Keratinocyte (primary cell): ENCODE results near the gene UPF3A. TPM values are rescaled to one million over a fixed set of nuclear protein-coding genes. Genes with fewer than 3 reads are reported as not detected.

Experiments used
- DNase-seq: peaks from one replicate; pipeline ENCODE4 v3.0.0-alpha.2; 2011; ENCODE audit warnings: low read depth, missing footprints, low spot score
- FAIRE-seq: peaks from 2 replicates; lab custom pipeline; 2011; peaks lifted over from hg19 to GRCh38; lab: Jason Lieb, UNC
- H2AFZ ChIP-seq: 2 replicates; pipeline ENCODE4 v1.6.0; 2012; ENCODE audit warnings: low read length, control low read depth, inconsistent platforms; ENCODE audit not compliant: control insufficient read depth
- H3K27ac ChIP-seq: 2 replicates; pipeline ENCODE4 v1.5.1; 2011; ENCODE audit warnings: low read length; ENCODE audit not compliant: control insufficient read depth, insufficient read depth
- H3K27me3 ChIP-seq: 3 replicates; pipeline ENCODE4 v1.6.0; 2011; ENCODE audit warnings: low read length; ENCODE audit not compliant: control insufficient read depth, insufficient read depth; ENCODE audit errors: extremely low read depth
- H3K36me3 ChIP-seq, 2 experiments: 2 replicates in 1 of 2; 3 replicates in 1 of 2; pipeline ENCODE4 v1.5.1; 2011; ENCODE audit warnings: low read length in 2 of 2, mild to moderate bottlenecking in 1 of 2; ENCODE audit not compliant: control insufficient read depth in 2 of 2, insufficient read depth in 2 of 2; ENCODE audit errors: extremely low read depth in 1 of 2
- H3K4me1 ChIP-seq: 3 replicates; pipeline ENCODE4 v1.5.1; 2011; ENCODE audit warnings: low read length; ENCODE audit not compliant: control insufficient read depth, insufficient read depth; ENCODE audit errors: extremely low read depth
- H3K4me2 ChIP-seq: 3 replicates; pipeline ENCODE4 v1.6.0; 2011; ENCODE audit warnings: low read depth, low read length; ENCODE audit not compliant: control insufficient read depth, insufficient read depth; ENCODE audit errors: extremely low read depth
- H3K4me3 ChIP-seq, 3 experiments: fragments of 200-600 bp in 1 of 3; sonication (generic) in 1 of 3; 2 replicates in 2 of 3; 3 replicates in 1 of 3; pipeline ENCODE4 v1.5.1; 2011 to 2016; ENCODE audit warnings: low read length in 3 of 3, mild to moderate bottlenecking in 3 of 3, control low read depth in 2 of 3, inconsistent platforms in 1 of 3, low read depth in 1 of 3, mixed read lengths in 1 of 3, mixed run types in 1 of 3, moderate library complexity in 1 of 3; ENCODE audit not compliant: control insufficient read depth in 2 of 3, insufficient read depth in 2 of 3; ENCODE audit errors: extremely low read depth in 1 of 3
- H3K79me2 ChIP-seq: 2 replicates; pipeline ENCODE4 v1.6.0; 2012; ENCODE audit warnings: low read length; ENCODE audit not compliant: control insufficient read depth, insufficient read depth
- H3K9ac ChIP-seq: 3 replicates; pipeline ENCODE4 v1.6.0; 2011; ENCODE audit warnings: low read length; ENCODE audit not compliant: control insufficient read depth, insufficient read depth; ENCODE audit errors: extremely low read depth
- H3K9me1 ChIP-seq: 3 replicates; pipeline ENCODE4 v1.6.0; 2011; ENCODE audit warnings: low read length; ENCODE audit not compliant: control insufficient read depth, insufficient read depth; ENCODE audit errors: extremely low read depth
- H3K9me3 ChIP-seq: 2 replicates; pipeline ENCODE4 v1.5.1; 2012; ENCODE audit warnings: low read depth, low read length; ENCODE audit not compliant: control insufficient read depth
- H4K20me1 ChIP-seq: 3 replicates; pipeline ENCODE4 v1.6.0; 2011; ENCODE audit warnings: low read length; ENCODE audit not compliant: control insufficient read depth, insufficient read depth; ENCODE audit errors: extremely low read depth
- CTCF ChIP-seq, 3 experiments: IDR thresholded peaks in 1 of 3; conservative IDR thresholded peaks in 1 of 3; optimal IDR thresholded peaks in 1 of 3; 2 replicates in 2 of 3; 3 replicates in 1 of 3; pipeline versions ENCODE3 to v1.5.1; 2011; ENCODE audit warnings: low read length in 3 of 3, mild to moderate bottlenecking in 3 of 3, moderate library complexity in 2 of 3, control low read depth in 1 of 3, inconsistent platforms in 1 of 3; ENCODE audit not compliant: insufficient read depth in 2 of 3; ENCODE audit errors: extremely low read depth in 1 of 3
- EZH2 ChIP-seq: IDR thresholded peaks from one replicate; pipeline ENCODE4 v1.6.1; 2012; ENCODE audit warnings: inconsistent platforms, mild to moderate bottlenecking, low read length, moderate library complexity
- dilution Hi-C: fragments of 300-500 bp; cut with MboI; formaldehyde crosslinking; loops from one replicate; pipeline ENCODE4 v1.7.0; 2020; ENCODE audit warnings: low sequenced_read_pairs; ENCODE audit not compliant: extremely low pct_ligation_motif_present
- polyA plus RNA-seq, 5 experiments: library from polyadenylated mRNA; depleted of rRNA in 3 of 5; stranded (reverse) in 3 of 5; stranded (forward) in 1 of 5; unstranded in 1 of 5; fragments of >200 nt; gene quantifications; 1 replicate in 1 of 5; 2 replicates in 3 of 5; 3 replicates in 1 of 5; pipeline versions ENCODE4 v1.2.1 to v1.2.3, GENCODE V29; 2011 to 2012; ENCODE audit warnings: missing spikeins in 2 of 5, low read depth in 1 of 5, low replicate concordance in 1 of 5

Gene UPF3A
- polyA plus RNA-seq, 1 donor (not counting 4 experiments of a cell fraction or from before 2014, with no cell fraction given), result 60.8 TPM

- no peak for FAIRE-seq
Measured at GRCh38 chr13:114309086-114309485, 27.7 kb downstream of the UPF3A start.

GRCh38 chr13:114309806-114310410 lies 28.5 kb downstream of the UPF3A start:
- FAIRE-seq, result no peak
- no peaks in the 10 kb centered on the region for H3K9me1 ChIP-seq
- dilution Hi-C loops, result no loop called here

More at GRCh38 chr13:114309086-114309485, 27.7 kb downstream of the UPF3A start:
- peaks cover 0 to 5% of the 10 kb centered on the region in 2 experiments for H3K36me3 ChIP-seq
- dilution Hi-C loops, result no loop called here
- H3K27ac ChIP-seq, result no peak overlapping the region
- H4K20me1 ChIP-seq, result no peaks in the 10 kb centered on the region
- H3K4me2 ChIP-seq, result no peak overlapping the region
- H3K9ac ChIP-seq, result no peak overlapping the region
- no peak for DNase-seq
- H3K4me3 ChIP-seq, result no peak overlapping the region
- no peaks in the 10 kb centered on the region for H3K79me2 ChIP-seq
- no peaks in the 10 kb centered on the region for H3K27me3 ChIP-seq
- peaks cover 9% of the 10 kb centered on the region for H3K4me1 ChIP-seq
- TF ChIP-seq EZH2 (no peak), CTCF (optimal IDR thresholded peaks at IDR 0.05 in 1 of 3, IDR thresholded peaks at IDR 0.05 in 1 of 3, conservative IDR thresholded peaks at IDR 0.05 in 1 of 3; ENCODE audit: extremely low read depth in 1 of 3, insufficient read depth in 2 of 3, low read length in 3 of 3) (no peak)
- no peaks in the 10 kb centered on the region for H3K9me3 ChIP-seq
- H2AFZ ChIP-seq, result no peak overlapping the region
- no peaks in the 10 kb centered on the region for H3K9me1 ChIP-seq

More at GRCh38 chr13:114309806-114310410, 28.5 kb downstream of the UPF3A start:
- no peak for DNase-seq
- no peak overlapping the region for H3K4me3 ChIP-seq
- H3K4me2 ChIP-seq, result no peak overlapping the region
- TF ChIP-seq EZH2 (no peak), CTCF (optimal IDR thresholded peaks at IDR 0.05 in 1 of 3, IDR thresholded peaks at IDR 0.05 in 1 of 3, conservative IDR thresholded peaks at IDR 0.05 in 1 of 3; ENCODE audit: extremely low read depth in 1 of 3, insufficient read depth in 2 of 3, low read length in 3 of 3) (no peak)
- peaks cover 6% of the 10 kb centered on the region for H3K79me2 ChIP-seq
- H3K9ac ChIP-seq, result no peak overlapping the region
- no peaks in the 10 kb centered on the region for H4K20me1 ChIP-seq
- no peak overlapping the region for H3K27ac ChIP-seq
- H3K36me3 ChIP-seq, result peaks cover 0 to 3% of the 10 kb centered on the region in 2 experiments
- no peaks in the 10 kb centered on the region for H3K27me3 ChIP-seq
- no peaks in the 10 kb centered on the region for H3K9me3 ChIP-seq
- H3K4me1 ChIP-seq, result peaks cover 9% of the 10 kb centered on the region
- H2AFZ ChIP-seq, result no peak overlapping the region
